A375 (cell line): ENCODE data around the gene PFKM. TPM values are rescaled to one million over a fixed set of nuclear protein-coding genes. Genes with fewer than 3 reads are reported as not detected.

Experiments
- small RNA-seq: library from RNA; depleted of rRNA; stranded (forward); fragments of <200 nt; gene quantifications from one replicate; pipeline ENCODE3, GENCODE V24; 2014
- total RNA-seq: library from RNA; depleted of rRNA; stranded (reverse); fragments of >200 nt; shearing (Covaris generic); gene quantifications from 2 replicates; pipeline ENCODE4 v1.2.3, GENCODE V29; 2014; rRNA removed

The PFKM gene
- 67.9 and 97.2 TPM in 2 replicates for total RNA-seq

GRCh38 chr12:48119078-48119833 lies at the start of gene PFKM:
Gene PFKM, plus strand, starts transcription at chr12:48119364. Its CDS starts 3,411 bp downstream, at chr12:48122775.

DNA sequence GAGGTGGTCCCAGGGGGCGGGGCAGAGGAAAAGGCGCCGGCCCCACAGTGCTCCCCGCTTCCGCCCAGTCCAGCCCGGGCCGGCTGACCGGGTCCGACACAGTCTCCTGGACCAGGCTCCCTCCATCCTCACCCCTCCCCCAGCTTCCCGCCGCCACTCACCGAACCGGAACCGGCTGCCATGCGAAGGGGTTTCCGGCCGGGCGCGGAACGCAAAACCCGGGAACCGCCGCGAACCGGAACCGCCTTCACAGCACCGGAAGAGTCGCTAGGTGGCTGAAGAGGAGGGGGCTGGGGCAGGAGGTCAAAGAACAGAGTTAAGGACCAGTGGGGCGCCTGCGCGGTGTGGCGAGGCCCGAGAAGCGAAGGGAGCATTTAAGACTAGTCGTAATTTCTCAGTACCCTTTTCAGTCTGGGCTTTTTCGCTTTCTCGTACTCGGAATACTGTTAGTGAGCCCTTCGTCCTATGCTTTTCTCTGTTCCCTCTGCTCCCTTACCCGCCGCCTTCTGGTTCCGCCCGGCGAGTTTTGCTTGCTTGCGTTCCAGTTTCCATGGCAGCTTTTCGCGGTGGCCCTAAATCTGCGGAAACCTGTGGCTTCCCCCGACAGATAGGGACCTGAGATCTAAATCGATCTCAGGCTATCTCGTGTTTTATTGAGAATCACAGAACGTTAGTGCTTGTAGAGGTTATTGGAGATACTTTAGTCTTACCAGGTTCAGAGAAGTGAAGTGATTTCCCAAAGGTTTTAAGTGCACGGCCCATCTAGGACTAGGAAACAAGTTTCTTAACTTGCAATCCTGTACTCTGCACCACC lies 13.1 kb upstream of the PFKM start, which contains the start of gene SENP1:
TSS of gene SENP1 (minus strand) at position 213 of the 814 bp plus-strand sequence. CDS start 4,607 bp downstream, outside the sequence.

GRCh38 chr12:48157018-48157888 lies 38.1 kb downstream of the PFKM start, which contains the start of gene ASB8:
Gene ASB8, minus strand, starts transcription at chr12:48157515. Its CDS starts 4,019 bp downstream, at chr12:48153496.

GRCh38 chr12:48183091-48183875 lies 64.1 kb downstream of the PFKM start, which contains the start of gene CCDC184:
Gene CCDC184, plus strand, starts transcription at chr12:48183644. Its CDS starts 479 bp downstream, at chr12:48184123.

Small RNA genes within 50 kb of the gene (small RNA-seq; reads per million reads assigned to genes)
- gene MIR6505 (not detected), gene RNU6-1203P (not detected)

Other genes starting within 250 kb of the PFKM start
- 10.1 and 10.7 TPM in 2 replicates for gene VDR, start 214.4 kb upstream of the PFKM start, total RNA-seq
- 92.5 and 93.2 TPM in 2 replicates for gene TMEM106C, start 155.8 kb upstream of the PFKM start, total RNA-seq
- 0.41 and 0.80 TPM in 2 replicates for gene COL2A1, start 114.9 kb upstream of the PFKM start, total RNA-seq
- gene SENP1, start 13.3 kb upstream of the PFKM start, total RNA-seq, result 15.7 and 18.4 TPM in 2 replicates
- gene ASB8, start 38.2 kb downstream of the PFKM start, total RNA-seq, result 21.0 and 25.2 TPM in 2 replicates
- 0.53 and 0.82 TPM in 2 replicates for gene CCDC184, start 64.3 kb downstream of the PFKM start, total RNA-seq
- not detected in 2 replicates for gene OR10AD1, start 83.9 kb downstream of the PFKM start, total RNA-seq
- 4.5 and 5.9 TPM in 2 replicates for gene ZNF641, start 231.6 kb downstream of the PFKM start, total RNA-seq